NOMO-1 treated with dmso at 0.1 percent for 144 hours (cell line): ENCODE data around the gene PTK6.

Source experiments
- DNase-seq: peaks from one replicate; lab custom pipeline; 2025; ENCODE audit not compliant: unreplicated experiment; lab: John Stamatoyannopoulos, UW

PTK6 gene

GRCh38 chr20:63545814-63546213 is 8.6 kb upstream of the PTK6 start:
- DNase-seq, result no peak

- no peak for DNase-seq
These were observed 7.9 kb upstream of the PTK6 start for GRCh38 chr20:63544958-63545516.

- DNase-seq, result no peak
These were observed 7.2 kb upstream of the PTK6 start for GRCh38 chr20:63544241-63544957.

DNA sequence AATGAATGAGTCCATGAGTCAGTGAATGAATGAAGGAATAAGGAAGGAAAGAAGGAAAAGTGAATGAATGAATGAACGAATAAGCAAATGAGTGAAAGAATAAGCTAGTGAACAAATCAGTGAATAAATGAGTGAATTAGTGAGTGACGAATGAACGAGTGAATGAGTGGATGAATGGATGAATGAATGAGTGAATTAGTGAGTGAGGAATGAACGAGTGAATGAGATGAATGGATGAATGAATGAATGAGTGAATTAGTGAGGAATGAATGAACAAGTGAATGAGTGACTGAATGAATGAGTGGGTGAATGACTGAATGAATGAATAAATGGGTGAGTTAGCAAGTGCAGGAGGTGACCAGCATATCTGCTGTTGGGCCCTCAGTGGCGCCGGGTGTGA is 6.6 kb upstream of the PTK6 start:
- no peak for DNase-seq

DNA sequence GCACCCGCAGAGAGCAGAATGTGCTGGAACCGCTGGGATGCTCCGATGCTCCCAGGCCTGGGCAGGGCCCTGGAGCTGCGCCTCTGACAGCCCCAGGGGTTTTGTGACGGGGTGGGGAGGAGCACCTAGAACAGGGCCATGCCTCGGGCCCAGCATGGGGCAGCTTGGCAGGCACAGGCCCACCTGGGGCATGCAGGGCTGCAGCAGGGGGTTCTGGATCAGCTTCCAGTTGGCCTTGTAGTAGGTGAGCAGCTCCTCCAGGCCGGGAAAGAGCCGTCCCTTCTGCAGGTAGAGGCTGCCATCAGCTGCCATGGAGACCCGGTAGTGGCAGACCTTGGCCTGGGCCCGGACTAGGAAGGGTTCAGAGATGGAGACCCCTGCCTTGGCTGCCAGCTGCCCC is 6.0 kb upstream of the PTK6 start:
- no peak for DNase-seq

- DNase-seq, result no peak
These were observed 5.5 kb upstream of the PTK6 start for GRCh38 chr20:63542696-63543095.

DNA sequence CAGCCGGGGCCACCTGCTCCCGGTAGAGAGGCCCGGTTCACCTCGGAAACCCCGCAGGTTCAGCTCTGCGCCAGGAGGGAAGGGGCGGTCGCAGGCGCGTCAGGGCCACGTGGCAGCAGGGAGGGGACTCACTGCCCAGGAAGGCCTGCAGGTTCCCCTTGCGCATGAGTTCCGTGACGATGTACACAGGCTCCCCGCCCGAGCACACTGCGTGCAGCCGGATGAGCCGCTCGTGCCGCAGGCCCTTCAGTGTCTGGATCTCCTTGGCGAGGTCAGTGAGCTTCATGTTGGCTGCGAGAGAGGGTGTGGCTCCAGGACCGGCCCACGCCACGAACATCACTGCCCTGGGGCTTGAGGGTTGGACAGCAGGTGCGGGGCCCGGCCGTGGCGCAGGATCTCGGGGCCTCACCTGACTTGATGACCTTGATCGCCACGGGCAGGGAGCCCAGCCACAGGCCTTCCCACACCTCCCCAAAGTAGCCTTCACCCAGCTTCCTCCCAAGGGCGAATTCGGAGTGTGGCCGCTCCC is 4.9 kb upstream of the PTK6 start:
- DNase-seq, result peak; percentile 35

- DNase-seq, result no peak
These were observed 4.2 kb upstream of the PTK6 start for GRCh38 chr20:63541371-63541770.

DNA sequence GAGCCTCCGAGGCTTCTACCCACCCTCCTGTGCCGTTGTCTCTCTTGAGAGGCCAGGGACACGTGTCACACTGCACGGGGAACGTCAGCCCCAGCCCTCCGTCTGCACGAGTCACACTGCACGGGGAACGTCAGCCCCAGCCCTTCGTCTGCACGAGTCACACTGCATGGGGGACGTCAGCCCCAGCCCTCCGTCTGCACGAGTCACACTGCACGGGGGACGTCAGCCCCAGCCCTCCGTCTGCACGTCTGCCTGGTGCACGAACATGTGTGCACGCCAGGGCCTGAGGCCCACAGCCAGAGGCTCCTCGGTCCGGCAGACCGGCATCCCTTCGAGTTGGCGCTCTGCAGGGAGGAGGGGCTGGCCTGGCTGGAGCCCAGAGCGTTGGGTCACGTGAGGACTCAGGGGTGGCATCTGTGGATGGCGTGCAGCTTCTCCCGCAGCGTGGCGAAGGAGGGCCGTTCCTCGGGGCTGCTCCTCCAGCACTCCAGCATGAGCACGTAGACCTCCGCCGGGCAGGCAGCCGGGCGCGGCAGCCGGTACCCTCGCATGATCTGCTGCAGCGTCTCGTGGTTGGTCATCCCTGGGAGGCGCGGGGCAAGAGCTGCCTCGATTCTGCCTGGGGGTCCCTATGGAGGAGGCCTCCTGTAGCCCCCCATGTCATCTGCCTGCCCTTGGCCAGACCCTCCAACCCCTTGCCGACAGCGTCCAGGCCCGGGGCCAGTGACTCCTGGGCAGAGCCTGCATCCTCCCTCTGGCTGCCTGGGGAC is 3.4 kb upstream of the PTK6 start:
- DNase-seq, result no peak

- no peak for DNase-seq
These were observed 2.5 kb upstream of the PTK6 start for GRCh38 chr20:63539441-63540370.

GRCh38 chr20:63539092-63539430 is 1.9 kb upstream of the PTK6 start:
- DNase-seq, result no peak

- DNase-seq, result no peak
These were observed 1.3 kb upstream of the PTK6 start for GRCh38 chr20:63538204-63539091.

DNA sequence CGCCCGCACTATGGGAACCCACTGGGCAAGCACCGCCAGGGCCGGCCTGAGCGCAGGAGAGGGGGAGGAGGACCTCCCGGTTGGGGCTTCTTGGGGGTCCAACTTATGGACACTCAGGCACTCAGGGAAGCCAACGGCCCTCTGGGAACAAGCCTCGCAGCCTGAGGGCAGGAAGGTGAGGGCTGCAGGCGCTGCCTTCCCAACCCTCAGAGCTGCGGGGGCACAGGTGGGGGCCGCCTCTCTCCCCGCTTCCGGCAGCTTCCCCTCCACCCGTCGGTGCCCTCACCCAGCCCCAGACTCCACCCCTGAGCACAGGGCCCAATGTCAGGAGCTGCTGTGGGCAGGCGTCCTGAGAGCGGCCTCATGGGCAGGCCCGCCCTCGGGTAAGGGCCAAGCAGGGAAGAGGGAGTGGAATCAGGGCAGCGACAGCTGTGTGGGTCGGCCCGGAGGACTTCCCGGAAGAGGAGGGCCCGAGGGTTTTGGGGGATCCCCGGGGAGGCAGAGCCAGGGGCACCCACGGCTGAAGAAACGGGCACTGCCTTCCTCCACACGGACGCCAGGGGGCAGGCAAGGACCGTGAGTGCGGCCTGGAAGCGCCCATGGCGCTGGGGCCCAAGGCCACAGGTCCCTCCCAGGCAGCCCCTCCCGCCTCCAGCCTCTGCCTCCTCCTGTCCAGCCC is 488 bp upstream of the PTK6 start:
- peak; percentile 96 for DNase-seq

DNA sequence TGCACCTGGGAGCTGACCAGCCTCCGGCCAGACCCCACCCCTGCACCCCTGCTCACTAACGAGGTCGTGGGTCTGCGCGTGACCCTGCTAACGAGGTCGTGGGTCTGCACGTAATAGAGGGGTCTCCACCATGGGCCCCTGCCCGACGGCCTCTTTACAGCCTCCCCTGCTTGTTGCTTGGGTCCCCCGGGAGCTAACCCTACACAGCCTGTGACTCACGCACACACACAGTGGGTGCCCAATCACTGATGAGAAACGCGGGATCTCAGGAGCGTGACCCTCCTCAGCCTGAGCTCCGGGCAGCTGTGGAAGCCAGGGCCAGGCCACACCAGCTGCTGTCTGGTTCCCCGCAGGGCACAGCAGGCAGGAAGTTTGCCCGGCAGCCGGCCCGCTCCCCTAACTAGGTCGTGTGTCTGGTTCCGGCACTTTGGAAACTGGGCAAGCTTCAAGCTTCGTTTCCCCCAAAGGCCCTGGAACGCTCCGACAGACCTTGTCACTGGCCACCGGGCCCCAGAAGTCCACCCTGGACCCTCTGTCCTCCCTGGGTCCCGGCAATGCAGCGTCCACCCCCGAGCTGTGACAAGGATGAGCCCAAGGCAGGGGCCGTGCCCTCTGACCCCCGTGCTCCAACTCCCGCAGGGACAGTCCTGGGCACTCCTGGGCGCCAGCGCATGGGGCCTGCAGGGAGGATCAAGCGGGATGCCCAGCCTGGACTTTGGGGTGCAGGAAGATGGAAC is 767 bp downstream of the PTK6 start:
- DNase-seq, result no peak

- DNase-seq, result no peak
These were observed 2.1 kb downstream of the PTK6 start for GRCh38 chr20:63534831-63535651.

GRCh38 chr20:63534427-63534830 is 2.7 kb downstream of the PTK6 start:
- no peak for DNase-seq

- DNase-seq, result no peak
These were observed 3.2 kb downstream of the PTK6 start for GRCh38 chr20:63533871-63534393.

- no peak for DNase-seq
These were observed 3.8 kb downstream of the PTK6 start for GRCh38 chr20:63533388-63533787.
